Activated CD4-positive, alpha-beta T cell treated with anti-CD3 and anti-CD28 coated beads, Interleukin-2, amount 50 U/mL, for 24 hours (primary cell): ENCODE data around the gene ECSCR.
A peak's percentile ranks its signal among the peaks of the same experiment; 100 is the strongest.
"Not testable (repeated sequence)": the region's sequence is repeated elsewhere in the genome, so short reads cannot be mapped to it uniquely, and the experiment has no call there.

Experiments
- DNase-seq, 2 donors: peaks; one replicate each; pipeline ENCODE4 v3.0.0-alpha.2; 2020; ENCODE audit warnings: low read depth in 1 of 2, low spot score in 1 of 2

ECSCR gene

GRCh38 chr5:139414581-139415130, 47.9 kb downstream of the ECSCR start:
- DNase-seq: no peak

- peak in 1 of 2 donors; percentile 27 for DNase-seq
Observed at GRCh38 chr5:139413963-139414362, 48.6 kb downstream of the ECSCR start.

- no peak for DNase-seq
Observed at GRCh38 chr5:139413153-139413552, 49.4 kb downstream of the ECSCR start.

GRCh38 chr5:139410993-139411828, 51.3 kb downstream of the ECSCR start:
- no peak for DNase-seq

GRCh38 chr5:139410121-139410992, 52.2 kb downstream of the ECSCR start:
- no peak for DNase-seq

- DNase-seq: not testable (repeated sequence)
Observed at GRCh38 chr5:139409116-139409515, 53.4 kb downstream of the ECSCR start.

GRCh38 chr5:139408191-139408590, 54.4 kb downstream of the ECSCR start:
- no peak for DNase-seq

GRCh38 chr5:139407517-139407916, 55.0 kb downstream of the ECSCR start:
- DNase-seq: no peak

GRCh38 chr5:139406963-139407362, 55.6 kb downstream of the ECSCR start:
- DNase-seq: no peak

- no peak for DNase-seq
Observed at GRCh38 chr5:139404484-139404840, 58.1 kb downstream of the ECSCR start.

- peak; percentile 94 to 97 for DNase-seq
Observed at GRCh38 chr5:139403787-139404483, 58.6 kb downstream of the ECSCR start, which contains the start of gene SPATA24. SPATA24 (minus strand) TSS chr5:139404089; CDS start chr5:139404060, 29 bp downstream.

- DNase-seq: no peak
Observed at GRCh38 chr5:139403418-139403786, 59.1 kb downstream of the ECSCR start.

- no peak for DNase-seq
Observed at GRCh38 chr5:139402561-139403158, 59.9 kb downstream of the ECSCR start.

GRCh38 chr5:139401546-139401945, 61.0 kb downstream of the ECSCR start:
- no peak for DNase-seq

- DNase-seq: no peak
Observed at GRCh38 chr5:139399501-139400121, 62.9 kb downstream of the ECSCR start.
